ENCODE measurements around the gene GALNS. TPM values are rescaled to one million over a fixed set of nuclear protein-coding genes. Genes with fewer than 3 reads are reported as not detected.

Gene GALNS
- total and polyA plus RNA-seq, 2 donors (not counting 1 experiment from before 2014, with no cell fraction given) = 45.5 to 68.4 TPM

DNA sequence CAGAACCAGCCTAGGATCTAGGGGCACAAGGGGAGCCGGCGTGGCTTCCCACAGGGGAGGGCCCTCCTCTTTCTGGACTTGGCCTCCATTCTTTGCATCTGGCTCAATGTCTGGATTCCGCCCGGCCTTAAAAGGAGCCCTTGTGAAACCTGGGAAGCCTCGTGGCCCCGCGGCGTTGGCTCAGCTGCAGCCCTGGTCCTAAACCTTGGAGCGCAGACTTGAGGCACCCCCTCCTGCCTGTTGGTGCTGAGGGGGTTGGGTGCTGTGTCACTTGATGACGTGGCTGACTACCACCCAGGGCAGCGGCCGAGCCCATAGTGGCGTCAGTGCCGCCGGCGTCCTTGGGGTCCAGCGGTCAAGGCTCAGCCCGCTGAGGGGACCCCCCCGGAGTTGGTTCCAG, 4.6 kb upstream of the GALNS start:
- Mint-ChIP-seq H3K4me1 (peaks cover 16% of the 10 kb centered on the region), H3K9me3 (ENCODE audit: insufficient read depth) (no peaks in the 10 kb centered on the region), H3K27me3 (no peaks in the 10 kb centered on the region), H3K4me3 (no peak overlapping the region), H3K27ac (no peak overlapping the region)
- ChIA-PET POLR2A (no interaction called here), CTCF (no interaction called here)
- no peak for ATAC-seq (ENCODE audit: low read depth)
- intact Hi-C loops (cut with micrococcal nuclease) = no loop called here
- no peak overlapping the region for H3K4me2 ChIP-seq (replicated peaks; ENCODE audit: low read depth, low read length, poor library complexity, severe bottlenecking)
- DNase-seq = no peak
- H3K4me3 ChIP-seq (ENCODE audit: control extremely low read depth in 1 of 5, extremely low read depth in 1 of 5, insufficient read depth in 1 of 5, low read depth in 2 of 5, low read length in 4 of 5) = no peak overlapping the region
- H2AFZ ChIP-seq (ENCODE audit: insufficient read depth, low read depth, low read length, poor library complexity, severe bottlenecking) = no peak overlapping the region
- 95% methylated on average over 19 of the region's 19 CpGs for WGBS (ENCODE audit: insufficient coverage)
- H3K27ac ChIP-seq (ENCODE audit: low read length in 2 of 2) = no peak overlapping the region
- peaks cover 0 to 35% of the 10 kb centered on the region in 2 experiments for H3K36me3 ChIP-seq (replicated peaks in 1 of 2; ENCODE audit: control extremely low read depth in 1 of 2, control insufficient read depth in 1 of 2, extremely low read depth in 1 of 2, insufficient read depth in 2 of 2, low read length in 1 of 2)
- H3K4me1 ChIP-seq (ENCODE audit: control insufficient read depth in 2 of 2, insufficient read depth in 2 of 2, low read length in 2 of 2) = peaks cover 10 to 13% of the 10 kb centered on the region in 2 donors
- peaks cover 22% of the 10 kb centered on the region for H4K20me1 ChIP-seq (ENCODE audit: control insufficient read depth, insufficient read depth, low read length, poor library complexity, severe bottlenecking)
- H3K79me2 ChIP-seq (ENCODE audit: control insufficient read depth, insufficient read depth, low read length) = peaks cover 41% of the 10 kb centered on the region
- no peaks in the 10 kb centered on the region for H3K9me3 ChIP-seq (ENCODE audit: control extremely low read depth in 1 of 3, control insufficient read depth in 2 of 3, insufficient read depth in 1 of 3, low read length in 2 of 3)
- no peak for TF ChIP-seq EZH2 (IDR thresholded peaks at IDR 0.05; ENCODE audit: borderline replicate concordance, insufficient read depth, low read depth, low read length, poor library complexity, severe bottlenecking)
- TF ChIP-seq, protein P1, sequence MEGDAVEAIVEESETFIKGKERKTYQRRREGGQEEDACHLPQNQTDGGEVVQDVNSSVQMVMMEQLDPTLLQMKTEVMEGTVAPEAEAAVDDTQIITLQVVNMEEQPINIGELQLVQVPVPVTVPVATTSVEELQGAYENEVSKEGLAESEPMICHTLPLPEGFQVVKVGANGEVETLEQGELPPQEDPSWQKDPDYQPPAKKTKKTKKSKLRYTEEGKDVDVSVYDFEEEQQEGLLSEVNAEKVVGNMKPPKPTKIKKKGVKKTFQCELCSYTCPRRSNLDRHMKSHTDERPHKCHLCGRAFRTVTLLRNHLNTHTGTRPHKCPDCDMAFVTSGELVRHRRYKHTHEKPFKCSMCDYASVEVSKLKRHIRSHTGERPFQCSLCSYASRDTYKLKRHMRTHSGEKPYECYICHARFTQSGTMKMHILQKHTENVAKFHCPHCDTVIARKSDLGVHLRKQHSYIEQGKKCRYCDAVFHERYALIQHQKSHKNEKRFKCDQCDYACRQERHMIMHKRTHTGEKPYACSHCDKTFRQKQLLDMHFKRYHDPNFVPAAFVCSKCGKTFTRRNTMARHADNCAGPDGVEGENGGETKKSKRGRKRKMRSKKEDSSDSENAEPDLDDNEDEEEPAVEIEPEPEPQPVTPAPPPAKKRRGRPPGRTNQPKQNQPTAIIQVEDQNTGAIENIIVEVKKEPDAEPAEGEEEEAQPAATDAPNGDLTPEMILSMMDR (IDR thresholded peaks at IDR 0.05) = no peak
- no peaks in the 10 kb centered on the region for H3K27me3 ChIP-seq (replicated peaks in 1 of 4; ENCODE audit: control extremely low read depth in 1 of 4, control insufficient read depth in 3 of 4, insufficient read depth in 4 of 4, low read length in 3 of 4)
- H3K9ac ChIP-seq (ENCODE audit: low read length) = no peak overlapping the region

DNA sequence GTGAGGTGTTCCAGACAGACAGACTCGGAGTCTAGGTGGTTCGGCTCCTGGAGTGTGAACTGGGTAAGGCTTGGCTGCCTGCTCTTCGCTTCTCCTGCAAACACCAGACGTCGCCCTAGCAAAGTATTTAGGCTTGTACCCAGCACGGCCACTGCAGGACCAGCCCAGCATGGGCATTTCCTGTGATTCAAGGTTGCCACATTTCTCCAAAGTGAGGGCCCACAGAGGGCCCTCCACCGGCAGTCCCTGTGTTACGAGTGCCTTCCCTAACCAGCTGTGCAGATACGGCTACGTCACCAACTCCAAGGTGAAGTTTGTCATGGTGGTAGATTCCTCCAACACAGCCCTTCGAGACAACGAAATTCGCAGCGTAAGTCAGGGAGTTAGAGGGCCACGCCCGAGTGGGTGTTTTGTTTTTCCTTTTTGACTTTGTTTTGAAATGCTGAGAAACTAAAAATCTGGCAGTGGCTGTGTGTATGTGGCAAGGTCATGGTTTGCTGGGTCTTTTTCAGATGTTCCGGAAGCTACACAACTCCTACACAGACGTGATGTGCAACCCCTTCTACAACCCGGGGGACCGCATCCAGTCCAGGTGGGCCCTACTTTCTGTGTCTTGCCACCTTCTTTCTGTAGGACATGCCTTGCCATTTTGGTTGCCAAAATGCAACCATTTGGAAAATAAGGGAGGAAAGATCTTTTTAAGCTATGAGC, 2.8 kb upstream of the GALNS start:
- Histone ChIP-seq H2AFZ (ENCODE audit: insufficient read depth, low read depth, low read length, poor library complexity, severe bottlenecking) (no peak overlapping the region), H3K4me3 (ENCODE audit: control extremely low read depth in 1 of 5, extremely low read depth in 1 of 5, insufficient read depth in 1 of 5, low read depth in 2 of 5, low read length in 4 of 5) (no peak overlapping the region), H3K27ac (ENCODE audit: low read length in 2 of 2) (no peak overlapping the region), H3K27me3 (replicated peaks in 1 of 4; ENCODE audit: control extremely low read depth in 1 of 4, control insufficient read depth in 3 of 4, insufficient read depth in 4 of 4, low read length in 3 of 4) (no peaks in the 10 kb centered on the region), H3K9ac (ENCODE audit: low read length) (no peak overlapping the region), H3K9me3 (ENCODE audit: control extremely low read depth in 1 of 3, control insufficient read depth in 2 of 3, insufficient read depth in 1 of 3, low read length in 2 of 3) (no peaks in the 10 kb centered on the region), H4K20me1 (ENCODE audit: control insufficient read depth, insufficient read depth, low read length, poor library complexity, severe bottlenecking) (peaks cover 27% of the 10 kb centered on the region), H3K79me2 (ENCODE audit: control insufficient read depth, insufficient read depth, low read length) (peaks cover 41% of the 10 kb centered on the region), H3K36me3 (replicated peaks in 1 of 2; ENCODE audit: control extremely low read depth in 1 of 2, control insufficient read depth in 1 of 2, extremely low read depth in 1 of 2, insufficient read depth in 2 of 2, low read length in 1 of 2) (peaks cover 0 to 35% of the 10 kb centered on the region in 2 experiments), H3K4me1 (ENCODE audit: control insufficient read depth in 2 of 2, insufficient read depth in 2 of 2, low read length in 2 of 2) (peaks cover 27 to 31% of the 10 kb centered on the region in 2 donors), H3K4me2 (replicated peaks; ENCODE audit: low read depth, low read length, poor library complexity, severe bottlenecking) (no peak overlapping the region)
- Mint-ChIP-seq H3K27me3 (no peaks in the 10 kb centered on the region), H3K4me3 (no peak overlapping the region), H3K4me1 (peaks cover 31% of the 10 kb centered on the region), H3K9me3 (ENCODE audit: insufficient read depth) (no peaks in the 10 kb centered on the region), H3K27ac (no peak overlapping the region)
- 93% methylated on average over 16 of the region's 20 CpGs for WGBS (ENCODE audit: insufficient coverage)
- ChIA-PET CTCF (interaction anchor here (1.1 kb wide), 1 partner anchor 122 kb away, joined by 4 read pairs; no protein-coding TSS in a partner anchor), POLR2A (no interaction called here)
- TF ChIP-seq, protein P1 (IDR thresholded peaks at IDR 0.05) = no peak
- TF ChIP-seq EZH2 (IDR thresholded peaks at IDR 0.05; ENCODE audit: borderline replicate concordance, insufficient read depth, low read depth, low read length, poor library complexity, severe bottlenecking) = no peak
- ATAC-seq (ENCODE audit: low read depth) (no peak), DNase-seq (no peak)
- intact Hi-C loops (cut with micrococcal nuclease) = no loop called here

Measured in B cell (primary cell).